Measurements from ENCODE around the gene GTPBP10.
A peak's percentile ranks its signal among the peaks of the same experiment; 100 is the strongest.

The GTPBP10 gene, protein sequence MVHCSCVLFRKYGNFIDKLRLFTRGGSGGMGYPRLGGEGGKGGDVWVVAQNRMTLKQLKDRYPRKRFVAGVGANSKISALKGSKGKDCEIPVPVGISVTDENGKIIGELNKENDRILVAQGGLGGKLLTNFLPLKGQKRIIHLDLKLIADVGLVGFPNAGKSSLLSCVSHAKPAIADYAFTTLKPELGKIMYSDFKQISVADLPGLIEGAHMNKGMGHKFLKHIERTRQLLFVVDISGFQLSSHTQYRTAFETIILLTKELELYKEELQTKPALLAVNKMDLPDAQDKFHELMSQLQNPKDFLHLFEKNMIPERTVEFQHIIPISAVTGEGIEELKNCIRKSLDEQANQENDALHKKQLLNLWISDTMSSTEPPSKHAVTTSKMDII

DNA sequence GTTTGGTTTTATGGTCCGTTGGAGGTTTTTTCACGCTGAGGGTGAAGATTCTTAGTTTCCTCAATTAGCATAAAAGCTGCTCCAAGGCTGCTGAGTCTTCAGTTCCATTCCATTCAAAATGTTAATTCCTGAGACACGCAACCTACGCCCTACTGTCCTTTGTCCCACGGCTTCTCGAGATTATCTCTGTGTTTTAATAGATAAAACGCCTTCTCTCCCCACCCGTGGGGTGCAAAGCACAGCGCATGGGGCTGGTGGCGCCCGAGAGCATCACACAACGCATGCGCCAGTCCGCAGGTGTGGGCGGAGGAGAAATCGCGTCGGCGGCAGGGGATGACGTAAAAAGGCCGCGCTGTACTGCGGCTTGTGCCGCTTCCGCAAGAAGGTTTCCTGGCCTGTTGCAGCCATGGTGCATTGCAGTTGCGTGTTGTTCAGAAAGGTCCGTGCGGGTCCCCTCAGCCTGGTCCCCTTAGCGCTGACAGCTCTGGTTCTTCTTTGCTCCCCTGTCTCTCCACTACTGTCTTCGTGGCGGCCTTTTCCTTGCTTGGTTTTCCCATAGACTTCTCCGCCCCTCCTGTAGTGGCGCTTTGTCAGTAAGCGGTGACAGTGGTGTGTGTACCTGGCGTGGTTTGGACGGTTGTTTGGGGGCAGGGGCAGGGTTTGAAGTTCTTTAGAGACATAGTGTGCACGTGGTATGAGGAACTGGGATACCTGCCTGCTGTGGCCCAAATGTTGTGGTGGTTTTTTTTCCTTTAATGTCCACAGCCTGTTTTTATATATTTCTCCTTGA, at the start of gene GTPBP10:
GTPBP10 (plus strand) TSS at position 381 of the 790 bp plus-strand sequence; CDS start at position 407, 26 bp downstream.
- H3K27me3 Mint-ChIP-seq (ENCODE audit: low read depth) = no peaks in the 10 kb centered on the region
- peak within 1 kb of the TSS; percentile 98 for H3K27ac Mint-ChIP-seq
- peaks cover 8% of the 10 kb centered on the region for H3K36me3 Mint-ChIP-seq (ENCODE audit: low read depth)
- H3K4me3 Mint-ChIP-seq = peak within 1 kb of the TSS; percentile 94
- H3K4me1 Mint-ChIP-seq (ENCODE audit: low read depth) = peaks cover 25% of the 10 kb centered on the region
- peaks cover 4% of the 10 kb centered on the region for H3K9me3 Mint-ChIP-seq

DNA sequence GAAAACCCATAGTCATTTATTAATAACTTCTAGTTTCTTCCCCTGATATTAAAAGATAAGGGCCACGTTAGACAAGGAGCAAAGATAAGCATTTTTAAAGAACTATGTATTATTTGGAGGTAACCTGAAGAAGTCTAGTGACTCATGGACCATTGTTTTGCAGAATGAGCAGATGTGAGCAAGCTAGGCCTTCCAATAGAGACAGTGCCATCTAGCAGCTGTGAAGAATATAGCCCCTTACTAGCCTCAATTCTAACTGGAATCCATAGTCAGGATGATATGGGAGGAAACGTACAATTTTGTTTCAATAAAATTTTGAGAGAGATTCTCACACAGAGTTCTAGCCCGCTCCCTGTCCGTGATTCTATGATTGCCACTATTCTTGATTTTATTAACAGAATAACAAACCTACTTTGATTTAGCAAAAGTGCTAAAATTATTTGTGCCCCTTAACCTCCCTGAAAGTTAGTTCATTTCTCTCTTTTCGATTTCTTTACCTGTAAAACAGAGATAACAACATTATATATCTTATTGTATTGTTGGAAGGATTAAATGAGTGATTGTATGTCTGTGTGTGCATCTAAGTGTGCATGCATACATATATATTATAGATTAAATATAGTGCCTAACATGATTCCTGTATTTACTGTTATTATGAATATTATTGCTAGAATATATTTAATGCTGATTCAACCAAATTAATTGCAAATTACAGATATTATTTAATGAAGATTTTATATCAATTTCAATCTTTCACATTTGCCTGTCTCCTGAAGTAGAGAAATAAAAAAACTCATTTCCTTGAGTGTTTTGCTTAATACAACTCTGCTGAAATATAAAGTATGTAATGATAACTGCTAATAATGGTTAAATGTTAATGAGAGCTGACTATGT, 48.1 kb upstream of the GTPBP10 start:
- Mint-ChIP-seq H3K4me3 (no peak overlapping the region), H3K27ac (no peak overlapping the region), H3K36me3 (ENCODE audit: low read depth) (no peaks in the 10 kb centered on the region), H3K9me3 (peaks cover 3% of the 10 kb centered on the region), H3K4me1 (ENCODE audit: low read depth) (no peaks in the 10 kb centered on the region), H3K27me3 (ENCODE audit: low read depth) (peaks cover 14% of the 10 kb centered on the region)

DNA sequence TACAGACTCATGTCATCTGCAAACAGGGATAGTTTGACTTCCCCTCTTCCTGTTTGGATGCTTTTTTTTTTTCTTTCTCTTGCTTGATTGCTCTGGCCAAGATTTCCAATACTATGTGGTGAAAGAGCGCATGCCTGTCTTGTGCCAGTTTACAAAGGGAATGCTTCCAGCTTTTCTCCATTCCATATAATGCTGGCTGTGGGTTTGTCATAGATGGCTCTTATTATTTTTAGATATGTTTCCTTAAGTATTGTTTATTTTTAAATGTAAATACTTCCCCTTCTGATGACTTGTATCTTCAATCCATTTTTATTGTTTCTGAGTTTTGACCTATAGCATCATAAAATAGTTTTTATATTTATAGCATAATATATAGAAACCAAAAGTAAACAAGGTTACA, 43.3 kb upstream of the GTPBP10 start:
- H3K4me1 Mint-ChIP-seq (ENCODE audit: low read depth) = no peaks in the 10 kb centered on the region
- no peaks in the 10 kb centered on the region for H3K9me3 Mint-ChIP-seq
- peaks cover 15% of the 10 kb centered on the region for H3K27me3 Mint-ChIP-seq (ENCODE audit: low read depth)
- H3K27ac Mint-ChIP-seq = no peak overlapping the region
- no peak overlapping the region for H3K4me3 Mint-ChIP-seq
- no peaks in the 10 kb centered on the region for H3K36me3 Mint-ChIP-seq (ENCODE audit: low read depth)

DNA sequence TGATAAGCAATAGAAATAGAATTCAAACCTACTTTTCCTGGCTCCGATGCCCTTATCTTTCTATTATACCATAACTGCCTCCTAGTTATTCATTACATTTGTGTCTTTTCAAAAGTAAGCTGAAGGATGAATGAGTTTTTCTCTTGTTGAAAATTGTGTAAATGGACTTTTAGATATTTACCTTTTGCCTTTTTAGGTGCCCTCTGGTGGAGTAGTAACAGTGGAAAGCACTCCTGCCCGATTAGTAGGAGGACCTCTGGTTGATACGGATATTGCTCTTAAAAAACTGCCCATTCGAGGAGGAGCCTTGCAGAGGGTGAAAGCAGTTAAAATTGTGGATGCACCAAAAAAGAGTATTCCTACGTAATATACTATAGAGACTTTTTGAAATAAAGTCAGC, 36.6 kb upstream of the GTPBP10 start:
- Mint-ChIP-seq H3K36me3 (ENCODE audit: low read depth) (no peaks in the 10 kb centered on the region), H3K27ac (no peak overlapping the region), H3K9me3 (no peaks in the 10 kb centered on the region), H3K4me1 (ENCODE audit: low read depth) (no peaks in the 10 kb centered on the region), H3K4me3 (no peak overlapping the region), H3K27me3 (ENCODE audit: low read depth) (peaks cover 9% of the 10 kb centered on the region)

DNA sequence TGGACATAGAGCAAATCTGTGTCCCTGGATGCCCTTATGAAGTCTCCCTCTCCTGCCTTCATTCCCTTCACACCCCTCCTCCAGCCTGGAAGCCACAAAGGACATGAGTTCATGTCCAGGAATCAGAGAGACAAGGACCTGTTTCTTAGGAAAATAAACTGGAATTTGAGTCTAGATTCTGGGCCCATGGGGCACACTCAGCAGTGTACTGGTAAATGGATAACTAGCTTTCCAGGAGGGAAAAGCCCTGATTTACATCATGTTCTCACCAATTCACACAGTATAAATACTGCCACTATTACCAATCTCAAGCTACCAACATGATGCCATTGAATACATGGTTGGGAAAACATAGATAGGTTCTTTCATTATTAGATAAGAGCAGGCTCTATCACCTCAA, 35.3 kb upstream of the GTPBP10 start:
- Mint-ChIP-seq H3K36me3 (ENCODE audit: low read depth) (no peaks in the 10 kb centered on the region), H3K27ac (no peak overlapping the region), H3K4me3 (no peak overlapping the region), H3K4me1 (ENCODE audit: low read depth) (no peaks in the 10 kb centered on the region), H3K9me3 (no peaks in the 10 kb centered on the region), H3K27me3 (ENCODE audit: low read depth) (peaks cover 14% of the 10 kb centered on the region)

DNA sequence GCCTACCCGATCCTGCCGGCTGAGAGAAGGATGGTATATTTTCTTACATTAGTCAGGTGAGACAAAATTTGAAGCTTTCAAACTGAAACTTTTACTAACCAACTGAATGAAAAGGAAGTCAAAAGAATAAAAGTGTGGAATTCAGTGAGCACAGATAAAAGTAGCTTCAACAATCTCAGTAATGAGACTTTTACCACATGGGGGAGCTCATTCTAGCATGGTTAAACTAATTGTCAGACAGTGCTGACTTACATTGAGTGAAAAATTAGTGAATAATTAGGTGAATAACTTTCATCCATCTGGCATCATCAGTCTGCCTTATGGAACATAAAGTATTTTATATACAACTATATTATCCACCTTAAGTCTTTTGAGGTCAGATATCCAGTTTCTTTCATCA, 33.8 kb upstream of the GTPBP10 start:
- Mint-ChIP-seq H3K36me3 (ENCODE audit: low read depth) (no peaks in the 10 kb centered on the region), H3K27me3 (ENCODE audit: low read depth) (peaks cover 20% of the 10 kb centered on the region), H3K9me3 (no peaks in the 10 kb centered on the region), H3K27ac (no peak overlapping the region), H3K4me3 (no peak overlapping the region), H3K4me1 (ENCODE audit: low read depth) (no peaks in the 10 kb centered on the region)

DNA sequence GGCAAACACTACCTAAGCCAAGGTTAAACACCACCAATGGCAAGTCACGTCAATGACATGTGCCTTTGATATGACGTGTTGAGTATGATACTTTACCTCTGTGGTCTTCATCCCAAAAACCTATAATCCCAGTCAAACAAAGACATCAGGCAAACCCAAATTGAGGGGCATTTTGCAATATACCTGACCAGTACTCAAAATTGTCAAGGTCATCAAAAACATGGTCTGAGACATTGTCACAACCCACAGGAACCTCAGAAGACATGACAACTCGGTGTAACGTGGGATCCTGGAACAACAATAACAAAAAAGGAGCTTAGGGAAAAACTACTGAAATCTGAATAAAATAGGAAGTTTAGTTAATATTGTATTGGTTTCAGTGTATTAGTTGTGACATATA, 32.6 kb upstream of the GTPBP10 start:
- Mint-ChIP-seq H3K27me3 (ENCODE audit: low read depth) (peaks cover 18% of the 10 kb centered on the region), H3K4me3 (no peak overlapping the region)

DNA sequence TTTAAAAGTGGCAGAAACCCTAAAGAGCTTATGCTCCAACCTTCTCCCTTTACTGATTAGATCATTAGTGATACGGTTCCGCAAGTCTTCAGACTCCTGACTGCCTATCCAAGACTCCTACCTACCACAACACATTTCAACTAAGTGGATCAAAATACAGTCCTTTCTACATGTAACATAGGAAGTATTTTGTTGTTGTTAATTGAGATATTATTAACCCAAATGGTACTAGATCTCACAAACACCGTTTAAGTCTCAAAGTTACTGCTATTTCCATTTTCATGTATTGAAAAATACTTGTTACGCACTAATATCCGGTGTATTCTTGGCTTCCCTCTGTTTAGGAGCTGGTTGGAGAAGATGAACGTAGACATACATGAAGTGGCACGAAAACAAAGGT, 26.5 kb upstream of the GTPBP10 start:
- no peaks in the 10 kb centered on the region for H3K36me3 Mint-ChIP-seq (ENCODE audit: low read depth)
- no peaks in the 10 kb centered on the region for H3K9me3 Mint-ChIP-seq
- H3K4me1 Mint-ChIP-seq (ENCODE audit: low read depth) = peaks cover 3% of the 10 kb centered on the region
- H3K27me3 Mint-ChIP-seq (ENCODE audit: low read depth) = peaks cover 60% of the 10 kb centered on the region
- no peak overlapping the region for H3K27ac Mint-ChIP-seq
- H3K4me3 Mint-ChIP-seq = no peak overlapping the region

More for the DNA sequence above, 32.6 kb upstream of the GTPBP10 start:
- H3K4me1 Mint-ChIP-seq (ENCODE audit: low read depth) = no peaks in the 10 kb centered on the region
- no peaks in the 10 kb centered on the region for H3K9me3 Mint-ChIP-seq
- H3K36me3 Mint-ChIP-seq (ENCODE audit: low read depth) = no peaks in the 10 kb centered on the region
- no peak overlapping the region for H3K27ac Mint-ChIP-seq

DNA sequence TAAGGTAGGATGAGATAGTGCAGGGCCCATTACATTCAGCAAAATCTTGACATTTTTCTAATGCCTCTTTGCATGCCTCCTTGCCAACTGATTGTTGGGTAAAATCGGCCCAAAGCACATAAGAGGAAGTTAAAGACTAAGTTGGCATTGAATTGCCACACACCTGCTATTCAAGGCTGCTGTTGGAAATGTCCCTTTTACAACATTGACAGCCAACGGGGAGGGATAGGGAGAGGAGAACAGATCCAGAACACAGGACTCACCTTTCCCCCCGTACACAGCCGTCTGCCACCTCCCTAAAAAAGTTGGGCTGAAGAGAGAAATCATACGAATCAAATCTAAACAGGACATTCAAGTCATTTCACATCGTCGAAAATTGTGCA, 26.1 kb upstream of the GTPBP10 start:
- H3K27me3 Mint-ChIP-seq (ENCODE audit: low read depth) = peaks cover 57% of the 10 kb centered on the region
- no peak overlapping the region for H3K27ac Mint-ChIP-seq
- no peak overlapping the region for H3K4me3 Mint-ChIP-seq
- H3K9me3 Mint-ChIP-seq = no peaks in the 10 kb centered on the region
- peaks cover 3% of the 10 kb centered on the region for H3K4me1 Mint-ChIP-seq (ENCODE audit: low read depth)
- H3K36me3 Mint-ChIP-seq (ENCODE audit: low read depth) = no peaks in the 10 kb centered on the region

DNA sequence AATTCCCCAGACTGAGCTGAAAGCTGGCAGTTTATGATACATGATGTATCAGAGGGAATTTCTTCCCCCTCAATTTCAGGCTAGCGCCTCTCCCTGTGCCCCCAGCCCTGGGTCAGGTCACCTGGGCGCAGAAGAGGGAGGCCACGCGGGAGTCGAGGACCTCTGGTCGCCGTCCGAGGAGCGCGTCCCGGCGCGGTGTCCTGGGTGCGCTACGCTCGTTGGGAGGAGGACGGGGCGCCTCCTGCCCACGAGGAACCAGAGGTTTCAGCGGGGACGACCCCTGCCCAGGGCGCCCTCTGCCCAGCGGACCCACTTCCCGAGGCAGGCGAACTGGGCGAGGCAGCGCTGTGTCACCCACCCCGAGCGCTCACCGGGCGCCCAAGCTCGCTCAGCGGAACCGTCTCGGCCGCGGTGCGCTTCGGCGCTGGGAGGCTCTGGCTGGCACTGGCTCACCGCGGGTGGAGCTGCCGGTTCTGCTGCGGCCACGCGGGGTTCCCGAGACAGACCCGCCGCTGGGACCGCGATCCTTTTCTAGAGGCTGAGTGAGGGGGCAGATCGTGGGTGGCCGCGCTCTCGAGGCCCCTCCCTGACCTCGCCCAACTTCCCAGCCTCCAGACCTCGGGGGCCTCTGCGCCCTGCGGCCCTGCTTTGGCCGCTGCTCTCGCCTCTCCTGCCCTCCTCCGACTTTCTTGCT, 25.6 kb upstream of the GTPBP10 start, which contains the start of gene FAM237B:
FAM237B (minus strand) TSS at position 504 of the 694 bp plus-strand sequence. CDS start 1,556 bp downstream, outside the sequence.
- peaks cover 57% of the 10 kb centered on the region for H3K27me3 Mint-ChIP-seq (ENCODE audit: low read depth)
- peaks cover 3% of the 10 kb centered on the region for H3K4me1 Mint-ChIP-seq (ENCODE audit: low read depth)
- H3K36me3 Mint-ChIP-seq (ENCODE audit: low read depth) = no peaks in the 10 kb centered on the region
- no peaks in the 10 kb centered on the region for H3K9me3 Mint-ChIP-seq
- H3K27ac Mint-ChIP-seq = no peak within 1 kb of the TSS
- peak within 1 kb of the TSS; percentile 52 for H3K4me3 Mint-ChIP-seq

DNA sequence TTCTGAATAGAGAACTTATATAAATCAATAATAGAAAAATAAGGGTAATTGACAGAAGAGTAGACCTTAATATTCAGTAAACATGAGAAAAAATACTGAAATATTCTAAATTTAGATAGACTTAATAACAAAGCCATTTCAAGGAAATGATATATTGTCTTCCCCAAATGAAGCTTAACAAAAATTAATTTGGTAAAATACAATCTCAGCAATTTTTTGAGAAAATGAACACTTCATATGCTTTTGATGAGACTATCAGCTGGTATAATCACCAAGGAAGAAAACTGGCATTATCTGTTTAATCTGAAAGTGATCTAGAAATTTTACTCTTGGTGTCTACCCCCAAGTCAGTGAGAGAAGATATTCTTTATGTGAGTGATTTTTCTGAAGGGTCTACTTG, 23.7 kb upstream of the GTPBP10 start:
- Mint-ChIP-seq H3K4me3 (no peak overlapping the region), H3K9me3 (no peaks in the 10 kb centered on the region), H3K27me3 (ENCODE audit: low read depth) (peaks cover 47% of the 10 kb centered on the region), H3K27ac (no peak overlapping the region), H3K4me1 (ENCODE audit: low read depth) (peaks cover 3% of the 10 kb centered on the region), H3K36me3 (ENCODE audit: low read depth) (no peaks in the 10 kb centered on the region)

DNA sequence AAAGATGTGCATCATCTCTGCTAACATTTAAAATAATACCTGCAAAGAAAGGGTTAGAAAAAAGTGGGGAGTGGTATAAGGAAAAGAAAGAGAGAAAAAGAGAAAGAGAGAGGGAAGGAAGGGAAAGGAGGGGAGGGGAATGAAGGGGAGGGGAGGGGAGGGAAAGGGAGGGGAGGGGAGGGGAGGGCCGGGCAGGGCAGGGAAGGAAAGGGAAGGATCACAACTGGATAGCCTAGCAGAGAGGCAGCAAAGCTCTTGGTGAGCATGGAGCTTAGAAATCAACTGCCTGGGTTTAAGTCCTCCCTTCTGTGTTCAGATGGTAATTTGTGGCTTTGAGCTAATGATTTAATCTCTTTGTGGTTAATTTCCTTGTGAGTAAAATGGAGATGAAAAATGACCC, 20.0 kb upstream of the GTPBP10 start:
- no peaks in the 10 kb centered on the region for H3K36me3 Mint-ChIP-seq (ENCODE audit: low read depth)
- no peak overlapping the region for H3K4me3 Mint-ChIP-seq
- H3K27me3 Mint-ChIP-seq (ENCODE audit: low read depth) = peaks cover 26% of the 10 kb centered on the region
- H3K9me3 Mint-ChIP-seq = no peaks in the 10 kb centered on the region
- no peaks in the 10 kb centered on the region for H3K4me1 Mint-ChIP-seq (ENCODE audit: low read depth)
- no peak overlapping the region for H3K27ac Mint-ChIP-seq

DNA sequence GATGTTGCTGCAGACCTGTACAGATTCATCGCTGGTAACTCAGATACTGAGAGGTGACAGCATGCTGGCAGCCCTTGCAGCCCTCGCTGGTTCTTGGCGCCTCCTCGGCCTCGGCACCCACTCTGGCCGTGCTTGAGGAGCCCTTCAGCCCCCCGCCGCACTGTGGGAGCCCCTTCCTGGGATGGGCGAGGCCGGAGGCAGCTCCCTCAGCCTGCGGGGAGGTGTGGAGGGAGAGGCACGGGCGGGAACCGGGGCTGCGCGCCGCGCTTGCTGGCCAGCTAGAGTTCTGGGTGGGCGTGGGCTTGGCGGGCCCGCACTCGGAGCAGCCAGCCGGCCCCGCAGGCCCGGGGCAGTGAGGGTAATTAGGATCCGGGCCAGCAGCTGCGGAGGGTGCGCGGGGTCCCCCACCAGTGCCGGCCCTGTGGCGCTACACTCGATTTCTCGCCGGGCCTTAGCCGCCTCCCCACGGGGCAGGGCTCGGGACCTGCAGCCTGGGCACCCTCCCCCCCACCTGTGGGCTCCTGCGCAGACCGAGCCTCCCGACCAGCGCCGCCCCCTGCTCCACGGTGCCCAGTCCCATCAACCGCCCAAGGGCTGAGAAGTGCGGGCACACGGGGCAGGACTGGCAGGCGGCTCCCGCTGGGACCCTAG, 12.2 kb upstream of the GTPBP10 start:
- Mint-ChIP-seq H3K4me1 (ENCODE audit: low read depth) (no peaks in the 10 kb centered on the region), H3K36me3 (ENCODE audit: low read depth) (no peaks in the 10 kb centered on the region), H3K9me3 (no peaks in the 10 kb centered on the region), H3K4me3 (no peak overlapping the region), H3K27me3 (ENCODE audit: low read depth) (peaks cover 7% of the 10 kb centered on the region), H3K27ac (no peak overlapping the region)
